HG03039 (cell line): ENCODE measurements around the gene MRNIP.
"Not testable (repeated sequence)": the region's sequence is repeated elsewhere in the genome, so short reads cannot be mapped to it uniquely, and the experiment has no call there.

Source experiments
- ATAC-seq: cut with Tn5 transposase; IDR thresholded peaks from one replicate; pipeline ENCODE4 v1.9.1; 2021; ENCODE audit warnings: mild to moderate bottlenecking, moderate library complexity; ENCODE audit not compliant: unreplicated experiment

Gene MRNIP

DNA sequence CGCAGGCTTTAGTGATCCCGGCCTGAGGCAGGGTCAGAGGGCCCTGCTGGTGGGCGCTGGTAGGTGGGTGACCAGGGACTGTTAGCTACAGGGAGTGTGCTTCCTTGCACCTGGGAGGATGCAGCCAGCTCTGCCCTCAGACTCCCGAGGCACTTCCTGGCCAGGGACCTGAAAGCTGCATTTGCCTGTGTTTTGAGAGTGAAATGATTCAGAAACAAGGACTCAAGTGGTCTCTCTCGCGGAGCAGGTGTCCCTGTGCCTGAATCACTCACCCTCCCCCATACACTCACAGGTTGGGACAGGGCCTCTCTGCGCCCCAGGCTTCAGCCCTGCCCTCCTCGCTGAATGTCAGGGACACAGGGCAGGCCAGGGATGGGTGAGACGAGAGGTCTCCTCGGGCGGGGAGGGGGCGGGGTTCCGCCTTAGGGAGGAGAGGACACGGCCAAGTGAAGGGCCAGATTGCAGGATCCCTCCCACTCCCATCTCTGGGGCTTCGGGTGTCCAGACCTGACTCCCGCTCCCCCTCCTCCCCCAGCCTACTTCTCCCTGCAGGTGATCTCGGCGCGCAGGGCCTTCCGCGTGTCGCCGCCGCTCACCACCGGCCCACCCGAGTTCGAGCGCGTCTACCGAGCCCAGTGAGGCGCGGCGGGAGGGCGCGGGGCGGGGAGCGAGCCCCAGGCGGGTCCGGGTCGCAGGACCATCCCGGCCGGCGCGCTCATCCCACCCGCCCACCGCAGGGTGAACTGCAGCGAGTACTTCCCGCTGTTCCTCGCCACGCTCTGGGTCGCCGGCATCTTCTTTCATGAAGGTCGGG is 63.4 kb downstream of the MRNIP start:
- ATAC-seq: peak; percentile 6

DNA sequence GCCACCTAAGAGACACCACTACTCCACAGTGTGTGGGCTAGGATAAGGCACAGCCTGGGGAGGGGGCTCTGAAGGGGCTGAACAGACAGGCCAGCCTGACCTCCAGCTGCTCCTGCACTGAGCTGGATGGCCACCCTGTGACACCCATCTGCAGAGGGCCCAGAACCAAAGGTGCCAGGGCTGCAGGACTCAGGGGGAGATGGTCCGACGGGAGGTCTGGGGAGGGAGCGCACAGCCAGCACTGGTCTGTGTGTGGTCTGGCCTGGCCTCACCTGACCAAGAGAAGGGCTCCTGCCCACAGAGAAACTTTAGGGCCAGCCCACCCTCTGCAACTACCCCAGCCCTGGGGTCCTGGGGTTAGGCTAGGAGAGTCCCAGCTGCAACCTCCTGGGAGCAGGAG is 64.0 kb downstream of the MRNIP start:
- no peak for ATAC-seq

- ATAC-seq: no peak
Measured at GRCh38 chr5:179794171-179794570, 64.4 kb downstream of the MRNIP start.

GRCh38 chr5:179793468-179794139 is 65.0 kb downstream of the MRNIP start, which contains the start of gene LTC4S:
Gene LTC4S, plus strand, starts transcription at chr5:179793986. Its CDS starts 95 bp downstream, at chr5:179794081.
- ATAC-seq: no peak

DNA sequence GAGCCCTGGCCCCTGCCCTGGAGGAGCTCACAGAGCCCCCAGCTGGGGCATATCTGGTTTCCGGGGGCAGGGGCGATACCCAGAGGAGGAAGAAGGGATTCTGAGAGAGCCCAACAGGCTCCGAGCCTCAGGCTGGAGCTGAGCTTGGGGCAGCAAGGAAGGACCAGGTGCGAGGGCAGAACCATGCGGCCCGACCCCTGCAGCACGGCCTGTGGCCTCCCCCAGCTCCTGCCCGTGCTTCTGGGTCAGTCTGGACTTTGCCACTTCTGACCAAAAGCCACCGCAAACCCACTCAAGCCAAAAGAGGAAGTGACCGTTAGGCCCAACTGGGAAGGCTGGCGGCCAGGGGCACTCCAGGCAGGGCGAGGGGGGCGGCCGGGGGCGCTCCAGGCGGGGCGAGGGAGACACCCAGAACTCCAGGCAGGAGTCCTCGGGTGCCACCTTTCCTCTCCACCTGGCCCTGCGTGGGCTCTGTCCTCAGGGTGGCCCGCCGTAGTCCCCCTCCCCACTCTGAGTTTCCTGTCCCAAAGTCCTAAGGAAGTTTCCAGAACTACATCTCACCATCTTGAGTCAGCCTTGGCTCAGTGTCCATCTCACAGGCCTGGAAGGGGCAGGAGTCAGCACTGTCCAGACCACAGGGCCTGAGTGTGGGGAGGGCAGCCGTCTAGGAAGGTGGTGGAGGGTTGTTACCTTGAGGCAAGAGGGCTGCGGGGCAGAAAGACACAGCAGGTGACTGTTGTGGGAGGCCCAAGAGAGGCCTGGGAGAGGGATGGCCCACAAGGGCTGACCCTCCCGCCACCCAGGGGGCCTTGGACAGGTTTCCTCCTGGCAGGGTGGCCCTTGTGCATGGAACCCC is 65.8 kb downstream of the MRNIP start:
- ATAC-seq: no peak

- no peak for ATAC-seq
Measured at GRCh38 chr5:179791881-179792611, 66.6 kb downstream of the MRNIP start.

DNA sequence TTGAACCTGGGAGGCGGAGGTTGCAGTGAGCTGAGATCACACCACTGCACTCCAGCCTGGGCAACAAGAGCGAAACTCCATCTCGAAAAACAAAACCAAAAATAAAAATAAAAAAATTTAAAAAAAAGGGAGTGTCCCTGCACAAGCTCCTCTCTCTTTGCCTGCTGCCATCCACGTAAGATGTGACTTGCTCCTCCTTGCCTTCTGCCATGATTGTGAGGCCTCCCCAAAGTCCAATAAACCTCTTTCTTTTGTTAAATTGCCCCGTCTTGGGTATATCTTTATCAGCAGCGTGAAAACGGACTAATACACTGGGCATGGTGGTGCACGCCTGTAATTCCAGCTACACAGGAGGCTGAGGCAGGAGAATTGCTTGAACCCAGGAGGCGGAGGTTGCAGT is 69.3 kb downstream of the MRNIP start:
- not testable (repeated sequence) for ATAC-seq

- no peak for ATAC-seq
Measured at GRCh38 chr5:179788193-179788854, 70.3 kb downstream of the MRNIP start.
